Measurements from ENCODE around the gene GADL1.

The GADL1 gene

GRCh38 chr3:30872879-30873278, 21.6 kb downstream of the GADL1 start:
- no peak for DNase-seq

- no peak for DNase-seq
Observed at GRCh38 chr3:30871720-30872119, 22.7 kb downstream of the GADL1 start.

GRCh38 chr3:30864836-30865235, 29.6 kb downstream of the GADL1 start:
- no peak for DNase-seq

GRCh38 chr3:30864132-30864531, 30.3 kb downstream of the GADL1 start:
- DNase-seq, result no peak

GRCh38 chr3:30862004-30862403, 32.5 kb downstream of the GADL1 start:
- no peak for DNase-seq

- DNase-seq, result no peak
Observed at GRCh38 chr3:30858894-30859389, 35.5 kb downstream of the GADL1 start.

GRCh38 chr3:30855400-30856292, 38.8 kb downstream of the GADL1 start:
- DNase-seq, result no peak

GRCh38 chr3:30852833-30853232, 41.6 kb downstream of the GADL1 start:
- no peak for DNase-seq

GRCh38 chr3:30848087-30848779, 46.2 kb downstream of the GADL1 start:
- no peak for DNase-seq

- DNase-seq, result no peak
Observed at GRCh38 chr3:30847592-30847991, 46.9 kb downstream of the GADL1 start.

GRCh38 chr3:30845606-30846005, 48.9 kb downstream of the GADL1 start:
- DNase-seq, result no peak

- DNase-seq, result no peak
Observed at GRCh38 chr3:30843877-30844276, 50.6 kb downstream of the GADL1 start.

- no peak for DNase-seq
Observed at GRCh38 chr3:30836141-30836540, 58.3 kb downstream of the GADL1 start.

GRCh38 chr3:30835667-30836066, 58.8 kb downstream of the GADL1 start:
- DNase-seq, result no peak

GRCh38 chr3:30832961-30833575, 61.4 kb downstream of the GADL1 start:
- no peak for DNase-seq

- no peak for DNase-seq
Observed at GRCh38 chr3:30827080-30827479, 67.4 kb downstream of the GADL1 start.

GRCh38 chr3:30826531-30826942, 67.9 kb downstream of the GADL1 start:
- DNase-seq, result no peak

GRCh38 chr3:30819067-30819798, 75.2 kb downstream of the GADL1 start:
- no peak for DNase-seq

GRCh38 chr3:30813734-30814133, 80.7 kb downstream of the GADL1 start:
- DNase-seq, result no peak

GRCh38 chr3:30811151-30811795, 83.2 kb downstream of the GADL1 start:
- DNase-seq, result no peak

- DNase-seq, result no peak
Observed at GRCh38 chr3:30810625-30811024, 83.8 kb downstream of the GADL1 start.

GRCh38 chr3:30805695-30806094, 88.8 kb downstream of the GADL1 start:
- DNase-seq, result no peak

All from NCI-H187 (cell line).